Central memory CD4-positive, alpha-beta T cell (primary cell): ENCODE data around the gene KRCC1.
"Not testable (repeated sequence)": the region's sequence is repeated elsewhere in the genome, so short reads cannot be mapped to it uniquely, and the experiment has no call there.

Experiments used
- DNase-seq: peaks from one replicate; pipeline ENCODE4 v3.0.0; 2022

The KRCC1 gene

DNA sequence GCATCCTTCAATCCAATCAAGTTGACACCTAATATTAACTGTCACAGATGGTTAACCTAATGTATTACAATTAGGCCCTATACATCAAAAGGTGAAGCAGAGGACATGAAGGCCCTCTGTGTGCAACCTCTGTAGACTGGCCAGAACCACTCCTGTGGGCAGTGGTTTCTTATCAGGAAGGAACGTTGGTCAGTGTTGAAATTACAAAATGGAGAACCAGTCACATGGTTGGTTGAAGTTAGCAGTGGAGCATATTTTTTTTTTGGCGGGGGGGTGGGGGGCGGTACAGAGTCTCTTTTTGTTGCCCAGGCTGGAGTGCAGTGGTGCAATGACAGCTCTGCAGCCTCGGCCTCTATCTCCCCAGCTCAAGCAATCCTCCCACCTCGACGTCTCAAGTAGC, 59.0 kb downstream of the KRCC1 start:
- DNase-seq = no peak

DNA sequence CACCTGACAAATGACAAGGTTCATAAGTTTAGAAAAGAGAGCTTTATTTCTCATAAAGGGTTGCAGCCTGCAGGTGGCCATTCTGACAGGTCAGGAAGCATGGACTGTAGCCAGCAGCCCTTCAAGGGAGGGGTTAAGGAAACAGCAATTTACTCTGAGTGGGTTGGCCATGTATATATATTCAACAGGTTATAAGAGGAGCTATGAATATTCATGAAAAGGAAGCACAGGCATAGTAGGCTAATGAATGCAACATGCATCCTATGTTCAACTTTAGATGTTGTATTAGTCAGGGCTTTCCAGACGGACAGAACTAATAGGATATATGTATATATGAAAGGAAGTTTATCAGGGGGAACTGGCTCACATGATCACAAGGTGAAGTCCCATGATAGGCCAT, 59.8 kb downstream of the KRCC1 start:
- no peak for DNase-seq

DNA sequence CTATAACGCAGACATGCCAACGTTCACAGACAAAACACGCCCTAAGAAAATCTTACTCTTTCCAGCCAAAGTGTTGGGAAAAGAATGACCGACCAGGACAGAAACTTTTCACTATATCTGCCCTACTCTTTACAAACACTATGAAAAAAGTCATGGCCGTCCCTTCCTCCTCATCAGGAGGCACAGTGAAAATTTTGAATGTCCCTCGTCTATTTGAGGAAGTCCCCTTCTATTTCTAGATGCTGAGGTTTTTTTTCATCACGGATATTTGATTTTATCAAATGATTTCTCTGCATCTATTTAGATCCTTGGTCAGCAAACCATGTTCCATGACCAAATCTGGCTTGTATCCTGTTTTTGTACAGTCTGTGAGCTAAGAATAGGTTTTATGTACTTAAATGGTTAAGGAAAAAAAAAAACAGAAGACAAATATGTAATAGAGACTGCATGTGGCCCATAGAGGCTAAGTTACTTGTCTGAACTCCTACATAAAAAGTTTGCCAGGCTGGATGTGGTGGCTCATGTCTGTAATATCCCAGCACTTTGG, 61.2 kb downstream of the KRCC1 start:
- not testable (repeated sequence) for DNase-seq

DNA sequence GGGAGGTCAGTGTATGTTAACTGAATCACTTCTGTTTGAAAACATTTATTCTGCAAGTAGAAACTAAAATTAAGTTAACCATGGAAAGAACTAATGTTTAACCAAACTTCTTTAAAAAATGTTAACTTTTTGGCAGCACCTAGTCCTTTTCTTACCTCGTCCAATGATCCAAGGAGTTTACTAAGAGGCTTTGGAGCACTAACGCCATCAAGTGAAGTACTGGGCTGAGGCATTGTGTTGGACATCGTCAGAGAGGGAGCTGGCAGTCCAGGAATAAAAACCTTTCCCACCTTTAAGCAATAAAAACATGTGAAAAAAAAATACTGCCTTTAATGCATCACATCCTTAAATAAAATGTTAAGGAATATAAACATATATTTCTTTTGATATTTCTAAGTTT, 63.0 kb downstream of the KRCC1 start:
- DNase-seq = not testable (repeated sequence)

DNA sequence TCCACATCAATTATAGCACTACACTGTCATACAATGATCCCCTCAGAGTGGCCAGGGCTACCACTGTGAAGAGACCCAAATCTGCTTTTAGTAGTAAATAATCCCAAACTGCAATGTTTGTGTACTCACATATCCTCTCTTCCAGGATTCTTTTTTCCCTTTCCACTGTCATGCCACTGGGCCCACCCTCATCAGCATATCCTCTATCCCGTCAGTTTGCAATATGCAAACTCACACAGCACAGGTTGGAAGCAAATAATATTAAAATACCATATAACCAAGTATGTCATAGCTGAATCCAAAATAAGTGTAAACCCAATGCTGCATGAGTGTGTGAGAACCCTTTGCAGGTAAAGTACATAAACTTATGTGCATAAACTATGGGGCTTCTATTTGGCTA, 68.1 kb downstream of the KRCC1 start:
- DNase-seq = not testable (repeated sequence)

DNA sequence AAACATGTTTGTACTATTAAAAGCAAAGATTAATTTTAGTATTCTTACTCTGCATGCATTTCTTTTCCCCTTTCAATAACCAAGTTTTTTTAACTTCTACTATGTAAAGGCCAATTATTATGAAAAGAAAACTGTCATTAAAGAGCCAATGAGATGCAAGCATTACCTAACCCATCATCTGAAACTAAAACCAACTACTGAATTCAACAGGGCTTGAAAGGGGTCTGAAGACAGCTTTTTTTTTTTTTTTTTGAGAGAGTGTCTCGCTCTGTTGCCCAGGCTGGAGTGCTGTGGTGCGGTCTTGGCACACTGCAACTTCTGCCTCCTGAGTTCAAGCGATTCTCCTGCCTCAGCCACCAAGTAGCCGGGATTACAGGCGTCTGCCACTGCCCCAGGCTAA, 69.7 kb downstream of the KRCC1 start:
- not testable (repeated sequence) for DNase-seq

DNA sequence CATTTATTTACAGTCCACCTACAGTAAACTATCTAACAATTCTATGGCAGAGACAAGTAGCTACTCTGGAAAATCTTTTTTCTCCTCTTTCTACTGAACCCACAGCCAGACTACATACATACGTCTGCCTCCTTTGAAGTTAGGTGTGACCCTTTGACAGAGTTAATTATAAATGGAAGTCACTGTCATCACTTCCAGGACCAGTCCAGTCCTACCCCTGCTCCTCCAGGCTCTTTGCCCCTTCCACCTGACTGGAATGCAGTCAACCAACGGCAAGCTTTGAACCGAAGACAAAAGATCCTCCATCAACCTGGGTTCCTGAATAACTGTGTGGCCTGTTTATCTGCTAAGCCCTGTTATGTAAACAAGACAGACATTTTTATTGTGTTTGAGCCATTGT, 74.4 kb downstream of the KRCC1 start:
- not testable (repeated sequence) for DNase-seq
